Type B pancreatic cell (in vitro differentiated cells): ENCODE measurements around the gene CD82. TPM values are rescaled to one million over a fixed set of nuclear protein-coding genes. Genes with fewer than 3 reads are reported as not detected.
A peak's percentile ranks its signal among the peaks of the same experiment; 100 is the strongest.

Experiments
- DNase-seq: peaks from one replicate; pipeline ENCODE4 v3.0.0; 2021; ENCODE audit warnings: mixed read lengths; ENCODE audit not compliant: unreplicated experiment; ENCODE audit errors: extremely low spot score
- H3K27ac Mint-ChIP-seq: 2 replicates; pipeline ENCODE4 v1.8.0; 2021; ENCODE audit warnings: mild to moderate bottlenecking, mixed read lengths
- H3K27me3 Mint-ChIP-seq: 2 replicates; pipeline ENCODE4 v1.8.0; 2021; ENCODE audit warnings: mixed read lengths
- H3K36me3 Mint-ChIP-seq: 2 replicates; pipeline ENCODE4 v1.8.0; 2021; ENCODE audit warnings: mixed read lengths
- H3K4me1 Mint-ChIP-seq: one replicate; pipeline ENCODE4 v1.8.0; 2021; ENCODE audit warnings: mixed read lengths; ENCODE audit not compliant: unreplicated experiment
- H3K4me3 Mint-ChIP-seq: 2 replicates; pipeline ENCODE4 v1.8.0; 2021; ENCODE audit warnings: mild to moderate bottlenecking, mixed read lengths
- H3K9me3 Mint-ChIP-seq: 2 replicates; pipeline ENCODE4 v1.8.0; 2021; ENCODE audit warnings: mixed read lengths
- total RNA-seq: library from RNA; stranded (reverse); gene quantifications from 2 replicates; pipeline ENCODE4 v1.2.1, GENCODE V29; 2021; ENCODE audit warnings: low replicate concordance
- TF ChIP-seq, protein P1 (sequence below): fragments of 200-600 bp; sonication (generic); conservative IDR thresholded peaks from 2 replicates; pipeline ENCODE4 v1.5.0; 2021; ENCODE audit warnings: antibody characterized with exemption, mild to moderate bottlenecking

The CD82 gene
- total RNA-seq, 1 donor from 2014 or later, result 82.1 TPM

DNA sequence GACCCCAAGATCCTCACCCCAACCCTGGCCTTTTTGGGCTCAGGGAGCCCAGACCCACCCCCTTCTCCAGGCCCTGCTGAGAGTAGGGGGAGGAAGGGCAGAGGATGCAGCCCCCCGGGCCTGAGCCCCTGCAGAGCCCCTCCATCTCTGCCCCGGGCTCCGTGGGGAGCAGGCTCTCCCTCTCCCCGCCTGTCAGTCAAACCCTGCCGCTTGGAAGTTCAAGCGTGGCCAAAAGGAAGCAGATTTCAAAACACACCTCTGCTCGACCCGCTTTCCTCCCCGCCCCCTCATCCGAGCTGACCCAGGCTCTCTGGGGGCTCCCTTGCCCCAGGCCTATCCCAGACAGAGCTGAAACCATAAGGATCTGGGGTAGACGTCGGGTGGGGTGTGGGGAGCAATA lies 39.0 kb upstream of the CD82 start:
- Mint-ChIP-seq H3K27me3 (peaks cover 17% of the 10 kb centered on the region), H3K9me3 (no peaks in the 10 kb centered on the region), H3K27ac (no peak overlapping the region), H3K4me1 (peaks cover 35% of the 10 kb centered on the region), H3K36me3 (no peaks in the 10 kb centered on the region), H3K4me3 (no peak overlapping the region)
- no peak for DNase-seq
- TF ChIP-seq, protein P1, sequence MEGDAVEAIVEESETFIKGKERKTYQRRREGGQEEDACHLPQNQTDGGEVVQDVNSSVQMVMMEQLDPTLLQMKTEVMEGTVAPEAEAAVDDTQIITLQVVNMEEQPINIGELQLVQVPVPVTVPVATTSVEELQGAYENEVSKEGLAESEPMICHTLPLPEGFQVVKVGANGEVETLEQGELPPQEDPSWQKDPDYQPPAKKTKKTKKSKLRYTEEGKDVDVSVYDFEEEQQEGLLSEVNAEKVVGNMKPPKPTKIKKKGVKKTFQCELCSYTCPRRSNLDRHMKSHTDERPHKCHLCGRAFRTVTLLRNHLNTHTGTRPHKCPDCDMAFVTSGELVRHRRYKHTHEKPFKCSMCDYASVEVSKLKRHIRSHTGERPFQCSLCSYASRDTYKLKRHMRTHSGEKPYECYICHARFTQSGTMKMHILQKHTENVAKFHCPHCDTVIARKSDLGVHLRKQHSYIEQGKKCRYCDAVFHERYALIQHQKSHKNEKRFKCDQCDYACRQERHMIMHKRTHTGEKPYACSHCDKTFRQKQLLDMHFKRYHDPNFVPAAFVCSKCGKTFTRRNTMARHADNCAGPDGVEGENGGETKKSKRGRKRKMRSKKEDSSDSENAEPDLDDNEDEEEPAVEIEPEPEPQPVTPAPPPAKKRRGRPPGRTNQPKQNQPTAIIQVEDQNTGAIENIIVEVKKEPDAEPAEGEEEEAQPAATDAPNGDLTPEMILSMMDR, result no peak

DNA sequence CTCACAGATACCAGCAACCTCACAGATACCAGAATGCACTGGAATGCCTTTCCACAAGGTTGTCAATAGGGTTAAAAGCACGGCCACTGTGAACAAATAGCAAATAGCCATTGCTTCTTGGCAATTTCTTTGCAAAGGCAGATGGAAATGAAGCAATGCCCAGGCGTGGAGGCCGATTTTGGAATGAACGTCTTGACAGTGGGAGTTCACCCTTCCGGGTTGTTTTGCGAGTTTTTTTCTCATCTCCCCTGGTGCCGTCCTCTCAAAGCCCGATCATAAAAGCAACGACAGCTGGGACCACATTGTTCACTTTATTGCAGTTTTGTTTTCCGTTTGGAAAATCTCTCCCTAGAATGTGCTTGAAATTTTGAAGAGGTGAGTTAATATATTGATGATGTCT lies 38.0 kb upstream of the CD82 start:
- H3K27ac Mint-ChIP-seq, result no peak overlapping the region
- H3K4me1 Mint-ChIP-seq, result peaks cover 35% of the 10 kb centered on the region
- H3K36me3 Mint-ChIP-seq, result no peaks in the 10 kb centered on the region
- H3K4me3 Mint-ChIP-seq, result peak overlapping the region; percentile 20
- TF ChIP-seq, protein P1, result no peak
- no peak for DNase-seq
- no peaks in the 10 kb centered on the region for H3K9me3 Mint-ChIP-seq
- H3K27me3 Mint-ChIP-seq, result peaks cover 14% of the 10 kb centered on the region

DNA sequence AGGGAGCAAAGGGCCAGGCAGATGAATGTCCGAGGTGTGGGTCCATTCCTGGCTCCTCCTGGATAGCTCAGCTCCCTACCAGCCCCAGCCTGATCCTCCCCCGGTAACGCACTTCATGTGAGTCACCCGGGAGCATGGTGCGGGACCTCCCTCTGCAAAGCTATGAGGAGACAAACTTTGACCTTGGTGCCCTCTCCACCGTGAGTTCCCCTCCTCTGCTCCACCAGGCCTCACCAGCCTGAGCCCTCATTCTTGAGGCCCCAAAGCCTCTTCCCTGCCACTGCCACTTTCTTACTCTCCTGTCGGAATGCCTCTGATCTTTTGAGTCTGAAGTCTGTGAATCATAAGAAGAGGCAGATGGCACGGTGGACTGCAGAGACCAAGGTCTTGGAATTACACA lies 37.4 kb upstream of the CD82 start:
- Mint-ChIP-seq H3K36me3 (no peaks in the 10 kb centered on the region), H3K27me3 (peaks cover 11% of the 10 kb centered on the region), H3K9me3 (no peaks in the 10 kb centered on the region), H3K4me1 (peaks cover 35% of the 10 kb centered on the region), H3K27ac (no peak overlapping the region), H3K4me3 (no peak overlapping the region)
- DNase-seq, result no peak
- TF ChIP-seq, protein P1, result no peak

DNA sequence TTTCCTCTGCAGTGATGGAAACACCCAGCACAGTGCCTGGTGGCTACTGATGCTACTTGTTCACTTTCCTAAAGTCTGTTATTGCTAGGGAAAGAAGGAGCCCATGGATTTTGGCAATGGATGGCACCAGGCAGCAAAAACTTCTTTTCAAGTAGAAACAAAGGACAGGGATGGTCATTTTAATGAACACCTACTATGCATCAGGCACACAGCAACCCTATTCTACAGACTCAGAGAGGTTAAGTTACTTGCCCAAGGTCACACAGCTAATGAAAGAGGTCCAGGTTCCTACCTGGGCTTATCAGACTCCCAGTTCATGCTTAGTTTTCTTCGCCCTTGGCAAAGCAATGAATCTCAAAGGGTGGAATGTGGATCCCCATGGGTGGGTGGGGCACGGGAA lies 36.9 kb upstream of the CD82 start:
- DNase-seq, result no peak
- Mint-ChIP-seq H3K27me3 (peaks cover 10% of the 10 kb centered on the region), H3K27ac (no peak overlapping the region), H3K4me3 (no peak overlapping the region), H3K9me3 (no peaks in the 10 kb centered on the region), H3K4me1 (peaks cover 35% of the 10 kb centered on the region), H3K36me3 (no peaks in the 10 kb centered on the region)
- TF ChIP-seq, protein P1, result no peak

DNA sequence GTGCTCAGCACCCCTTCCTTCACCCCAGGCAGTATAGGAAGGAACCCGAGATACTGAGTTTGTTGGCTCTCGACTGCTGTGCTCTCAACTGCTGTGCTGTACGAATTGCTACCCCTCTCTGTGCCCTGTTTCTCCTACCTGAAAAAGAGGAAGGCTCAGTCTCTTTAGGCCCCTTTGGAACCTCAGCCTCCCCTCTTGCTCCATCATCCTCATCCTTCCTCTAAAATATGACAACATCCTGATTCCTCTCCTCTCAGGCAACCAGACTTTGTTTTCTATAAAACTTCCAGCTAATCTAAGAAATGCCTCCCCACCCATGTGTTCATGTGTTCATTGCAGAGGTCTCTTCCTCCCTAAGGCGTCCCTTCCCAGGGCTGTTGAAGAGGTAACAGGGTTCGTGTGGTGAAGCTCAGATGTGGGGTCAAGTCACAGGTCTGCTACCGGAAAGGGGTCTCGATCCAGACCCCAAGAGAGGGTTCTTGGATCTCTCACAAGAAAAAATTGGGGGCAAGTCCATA lies 35.5 kb upstream of the CD82 start:
- H3K27me3 Mint-ChIP-seq, result peaks cover 13% of the 10 kb centered on the region
- no peak for DNase-seq
- no peaks in the 10 kb centered on the region for H3K9me3 Mint-ChIP-seq
- no peaks in the 10 kb centered on the region for H3K36me3 Mint-ChIP-seq
- H3K4me1 Mint-ChIP-seq, result peaks cover 32% of the 10 kb centered on the region
- TF ChIP-seq, protein P1, result no peak
- H3K27ac Mint-ChIP-seq, result no peak overlapping the region
- no peak overlapping the region for H3K4me3 Mint-ChIP-seq
